ENCODE measurements around the gene KLHDC8A.

Gene KLHDC8A

GRCh38 chr1:205351984-205352713 lies 4.6 kb downstream of the KLHDC8A start:
- Histone ChIP-seq H3K9me3 (ENCODE audit: control insufficient read depth, insufficient read depth, low read depth, low read length) (no peaks in the 10 kb centered on the region), H3K4me1 (ENCODE audit: control insufficient read depth, insufficient read depth, low read length) (no peaks in the 10 kb centered on the region; the same call in 1 of the 2 replicates), H3K4me3 (ENCODE audit: low read depth, low read length) (no peak overlapping the region), H3K27ac (ENCODE audit: extremely low read depth, low read depth, low read length) (no peak overlapping the region; the same call in 1 of the 2 replicates), H3K36me3 (ENCODE audit: control insufficient read depth in 2 of 2, insufficient read depth in 1 of 2, low read length in 2 of 2) (no peaks in the 10 kb centered on the region)
- CTCF ChIA-PET: interaction anchor here (0.6 to 3.4 kb wide), 9 partner anchors 11 to 556 kb away, joined by 3 to 80 read pairs (median 27); no protein-coding TSS in a partner anchor
- POLR2A ChIA-PET: no interaction called here
- no peak for TF ChIP-seq ZNF398 (tag by site-specific recombination; IDR thresholded peaks at IDR 0.05)
- TF ChIP-seq ZNF223 (tag by site-specific recombination; IDR thresholded peaks at IDR 0.05): no peak
- TF ChIP-seq, protein P1, sequence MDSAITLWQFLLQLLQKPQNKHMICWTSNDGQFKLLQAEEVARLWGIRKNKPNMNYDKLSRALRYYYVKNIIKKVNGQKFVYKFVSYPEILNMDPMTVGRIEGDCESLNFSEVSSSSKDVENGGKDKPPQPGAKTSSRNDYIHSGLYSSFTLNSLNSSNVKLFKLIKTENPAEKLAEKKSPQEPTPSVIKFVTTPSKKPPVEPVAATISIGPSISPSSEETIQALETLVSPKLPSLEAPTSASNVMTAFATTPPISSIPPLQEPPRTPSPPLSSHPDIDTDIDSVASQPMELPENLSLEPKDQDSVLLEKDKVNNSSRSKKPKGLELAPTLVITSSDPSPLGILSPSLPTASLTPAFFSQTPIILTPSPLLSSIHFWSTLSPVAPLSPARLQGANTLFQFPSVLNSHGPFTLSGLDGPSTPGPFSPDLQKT (IDR thresholded peaks at IDR 0.05; ENCODE audit: borderline replicate concordance, low read depth, low read length): no peak
- no peak for TF ChIP-seq ZNF560 (tag by site-specific recombination; IDR thresholded peaks at IDR 0.05; ENCODE audit: borderline replicate concordance)
- TF ChIP-seq MYNN (tag by site-specific recombination; IDR thresholded peaks at IDR 0.05; ENCODE audit: borderline replicate concordance): no peak
- TF ChIP-seq ZNF341 (tag by site-specific recombination; IDR thresholded peaks at IDR 0.05; ENCODE audit: low read depth): 0 out of 2 replicates have a peak, but pooled peaks have one; percentile 29
- TF ChIP-seq, protein P2, sequence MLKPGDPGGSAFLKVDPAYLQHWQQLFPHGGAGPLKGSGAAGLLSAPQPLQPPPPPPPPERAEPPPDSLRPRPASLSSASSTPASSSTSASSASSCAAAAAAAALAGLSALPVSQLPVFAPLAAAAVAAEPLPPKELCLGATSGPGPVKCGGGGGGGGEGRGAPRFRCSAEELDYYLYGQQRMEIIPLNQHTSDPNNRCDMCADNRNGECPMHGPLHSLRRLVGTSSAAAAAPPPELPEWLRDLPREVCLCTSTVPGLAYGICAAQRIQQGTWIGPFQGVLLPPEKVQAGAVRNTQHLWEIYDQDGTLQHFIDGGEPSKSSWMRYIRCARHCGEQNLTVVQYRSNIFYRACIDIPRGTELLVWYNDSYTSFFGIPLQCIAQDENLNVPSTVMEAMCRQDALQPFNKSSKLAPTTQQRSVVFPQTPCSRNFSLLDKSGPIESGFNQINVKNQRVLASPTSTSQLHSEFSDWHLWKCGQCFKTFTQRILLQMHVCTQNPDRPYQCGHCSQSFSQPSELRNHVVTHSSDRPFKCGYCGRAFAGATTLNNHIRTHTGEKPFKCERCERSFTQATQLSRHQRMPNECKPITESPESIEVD (tag by site-specific recombination; IDR thresholded peaks at IDR 0.05): no peak
- TF ChIP-seq ZNF114 (tag by site-specific recombination; IDR thresholded peaks at IDR 0.05): no peak
- no peak for TF ChIP-seq KLF7 (tag by site-specific recombination; IDR thresholded peaks at IDR 0.05; ENCODE audit: borderline replicate concordance)
- TF ChIP-seq ZNF274 (IDR thresholded peaks at IDR 0.05; ENCODE audit: low read length): no peak
- no peak for TF ChIP-seq ZNF274 (tag by site-specific recombination; IDR thresholded peaks at IDR 0.05; ENCODE audit: borderline replicate concordance)
- TF ChIP-seq ZNF121 (tag by site-specific recombination; IDR thresholded peaks at IDR 0.05): no peak
- TF ChIP-seq, protein P3, sequence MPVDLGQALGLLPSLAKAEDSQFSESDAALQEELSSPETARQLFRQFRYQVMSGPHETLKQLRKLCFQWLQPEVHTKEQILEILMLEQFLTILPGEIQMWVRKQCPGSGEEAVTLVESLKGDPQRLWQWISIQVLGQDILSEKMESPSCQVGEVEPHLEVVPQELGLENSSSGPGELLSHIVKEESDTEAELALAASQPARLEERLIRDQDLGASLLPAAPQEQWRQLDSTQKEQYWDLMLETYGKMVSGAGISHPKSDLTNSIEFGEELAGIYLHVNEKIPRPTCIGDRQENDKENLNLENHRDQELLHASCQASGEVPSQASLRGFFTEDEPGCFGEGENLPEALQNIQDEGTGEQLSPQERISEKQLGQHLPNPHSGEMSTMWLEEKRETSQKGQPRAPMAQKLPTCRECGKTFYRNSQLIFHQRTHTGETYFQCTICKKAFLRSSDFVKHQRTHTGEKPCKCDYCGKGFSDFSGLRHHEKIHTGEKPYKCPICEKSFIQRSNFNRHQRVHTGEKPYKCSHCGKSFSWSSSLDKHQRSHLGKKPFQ (tag by site-specific recombination; IDR thresholded peaks at IDR 0.05): no peak
- TF ChIP-seq ZNF423 (tag by site-specific recombination; IDR thresholded peaks at IDR 0.05): peak; percentile 70
- TF ChIP-seq ZNF132 (tag by site-specific recombination; IDR thresholded peaks at IDR 0.05; ENCODE audit: borderline replicate concordance): no peak
- TF ChIP-seq MEIS1 (CRISPR knock-in tag; IDR thresholded peaks at IDR 0.05; ENCODE audit: borderline replicate concordance): no peak
- no peak for TF ChIP-seq ZNF555 (tag by site-specific recombination; conservative IDR thresholded peaks at IDR 0.05)
- no peak for TF ChIP-seq ZNF549 (tag by site-specific recombination; IDR thresholded peaks at IDR 0.05)
- peak; percentile 38; the same call in 1 of the 2 replicates for TF ChIP-seq KLF8 (tag by site-specific recombination; IDR thresholded peaks at IDR 0.05)
- TF ChIP-seq EGR2 (tag by site-specific recombination; IDR thresholded peaks at IDR 0.05; ENCODE audit: low read depth): peak; percentile 53; the same call in 1 of the 2 replicates
- TF ChIP-seq ZBTB17 (tag by site-specific recombination; IDR thresholded peaks at IDR 0.05): peak; percentile 69
- TF ChIP-seq PRDM1 (tag by site-specific recombination; IDR thresholded peaks at IDR 0.05): 0 out of 2 replicates have a peak, but pooled peaks have one; percentile 21
- TF ChIP-seq SETDB1 (IDR thresholded peaks at IDR 0.05; ENCODE audit: insufficient read length, low read length): no peak
- TF ChIP-seq PRDM10 (tag by site-specific recombination; IDR thresholded peaks at IDR 0.05): peak; percentile 44; the same call in 1 of the 2 replicates
- TF ChIP-seq ZNF184 (tag by site-specific recombination; IDR thresholded peaks at IDR 0.05): no peak
- peak; percentile 82 for TF ChIP-seq SP7 (tag by site-specific recombination; IDR thresholded peaks at IDR 0.05)

All from HEK293 (cell line).